ENCODE results near the gene DNAJC6. TPM values are rescaled to one million over a fixed set of nuclear protein-coding genes. Genes with fewer than 3 reads are reported as not detected.

DNAJC6 gene
- total RNA-seq, 1 experiment from 2014 or later, result 15.6 TPM

DNA sequence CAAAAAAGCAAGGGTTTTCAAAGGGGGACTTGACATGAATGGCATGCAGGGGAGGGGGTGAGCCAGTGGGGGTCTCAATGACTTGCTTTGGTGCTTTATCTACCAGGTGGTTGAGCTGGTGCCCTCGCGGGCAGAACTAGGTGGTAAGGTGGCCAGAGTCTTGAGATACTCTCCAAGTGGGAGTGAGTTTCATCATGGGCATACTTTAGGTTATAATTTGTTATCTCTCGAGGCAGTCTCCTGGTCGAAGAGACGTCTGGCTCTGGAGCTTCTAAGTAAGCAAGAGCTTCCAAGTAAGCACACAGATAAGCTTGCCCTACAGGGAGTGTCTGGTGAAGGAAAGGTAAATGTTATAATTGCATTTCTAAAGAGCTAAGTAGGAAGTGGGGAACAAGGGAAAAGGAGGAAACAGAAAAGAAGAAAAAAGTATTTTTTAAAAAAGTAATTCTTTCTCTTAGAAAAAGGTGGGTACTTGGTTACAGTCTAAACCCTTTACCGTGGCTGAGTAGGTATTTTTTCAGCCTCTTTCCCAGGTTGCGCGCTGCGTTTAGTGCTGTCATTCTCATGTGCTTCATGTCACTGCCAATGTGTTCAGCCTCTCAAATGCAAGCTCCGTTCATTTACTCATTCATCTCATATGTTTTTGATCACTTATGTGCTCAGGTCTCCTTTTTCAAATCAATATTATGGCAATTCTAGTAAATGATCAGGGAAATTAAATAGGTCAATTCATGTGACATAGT, 31.6 kb upstream of the DNAJC6 start:
- H3K4me2 ChIP-seq, result no peak overlapping the region
- CTCF ChIA-PET, result no interaction called here
- no peaks in the 10 kb centered on the region for H3K27me3 ChIP-seq (ENCODE audit: insufficient read depth, low read depth)
- POLR2A ChIA-PET (ENCODE audit: unreplicated experiment), result interaction anchor here (0.6 kb wide), 1 partner anchor 1330 kb away, joined by 8 read pairs; no protein-coding TSS in a partner anchor
- H3K4me1 ChIP-seq (replicated peaks; ENCODE audit: insufficient read depth), result peaks cover 5% of the 10 kb centered on the region
- no TSS peak for BruUV-seq (replicated peaks)
- no peak overlapping the region for H3K4me3 ChIP-seq
- no peaks in the 10 kb centered on the region for H4K20me1 ChIP-seq (ENCODE audit: insufficient read depth)
- no peak overlapping the region for H2AFZ ChIP-seq
- no peaks in the 10 kb centered on the region for H3K36me3 ChIP-seq (ENCODE audit: low read depth)
- no peak overlapping the region for H3K27ac ChIP-seq
- H3K79me2 ChIP-seq (ENCODE audit: low read depth), result no peaks in the 10 kb centered on the region
- TF ChIP-seq CTCF (conservative IDR thresholded peaks at IDR 0.05) (no peak), EZH2 (IDR thresholded peaks at IDR 0.05; ENCODE audit: low read depth) (no peak)
- no peaks in the 10 kb centered on the region for H3F3A ChIP-seq (ENCODE audit: insufficient read depth, low read depth)
- DNase-seq, result no peak
- H3K9me3 ChIP-seq (ENCODE audit: insufficient read depth, low read depth), result no peaks in the 10 kb centered on the region
- intact Hi-C loops (cut with micrococcal nuclease; ENCODE audit: unreplicated experiment), result no loop called here
- H3K9me2 ChIP-seq (ENCODE audit: insufficient read depth), result no peaks in the 10 kb centered on the region

- no TSS peak for BruUV-seq (replicated peaks)
- no peak for TF ChIP-seq EZH2 (IDR thresholded peaks at IDR 0.05; ENCODE audit: low read depth)
- no peak for TF ChIP-seq CTCF (conservative IDR thresholded peaks at IDR 0.05)
- no peaks in the 10 kb centered on the region for H4K20me1 ChIP-seq (ENCODE audit: insufficient read depth)
- H2AFZ ChIP-seq, result no peak overlapping the region
- peaks cover 7% of the 10 kb centered on the region for H3K4me1 ChIP-seq (replicated peaks; ENCODE audit: insufficient read depth)
- no peaks in the 10 kb centered on the region for H3K27me3 ChIP-seq (ENCODE audit: insufficient read depth, low read depth)
- H3F3A ChIP-seq (ENCODE audit: insufficient read depth, low read depth), result no peaks in the 10 kb centered on the region
- H3K36me3 ChIP-seq (ENCODE audit: low read depth), result no peaks in the 10 kb centered on the region
- no peaks in the 10 kb centered on the region for H3K79me2 ChIP-seq (ENCODE audit: low read depth)
- H3K9me3 ChIP-seq (ENCODE audit: insufficient read depth, low read depth), result no peaks in the 10 kb centered on the region
- intact Hi-C loops (cut with micrococcal nuclease; ENCODE audit: unreplicated experiment), result no loop called here
- no peak overlapping the region for H3K27ac ChIP-seq
- ChIA-PET POLR2A (ENCODE audit: unreplicated experiment) (no interaction called here), CTCF (no interaction called here)
- no peak for DNase-seq
- no peaks in the 10 kb centered on the region for H3K9me2 ChIP-seq (ENCODE audit: insufficient read depth)
- no peak overlapping the region for H3K4me2 ChIP-seq
- H3K4me3 ChIP-seq, result no peak overlapping the region
These were observed 30.8 kb upstream of the DNAJC6 start for GRCh38 chr1:65278376-65279069.

GRCh38 chr1:65279070-65279779, 30.1 kb upstream of the DNAJC6 start:
- Histone ChIP-seq H3K27me3 (ENCODE audit: insufficient read depth, low read depth) (no peaks in the 10 kb centered on the region), H3K4me1 (replicated peaks; ENCODE audit: insufficient read depth) (peaks cover 7% of the 10 kb centered on the region), H2AFZ (no peak overlapping the region), H3K36me3 (ENCODE audit: low read depth) (no peaks in the 10 kb centered on the region), H4K20me1 (ENCODE audit: insufficient read depth) (no peaks in the 10 kb centered on the region), H3K9me3 (ENCODE audit: insufficient read depth, low read depth) (no peaks in the 10 kb centered on the region), H3K4me2 (no peak overlapping the region), H3K79me2 (ENCODE audit: low read depth) (no peaks in the 10 kb centered on the region), H3K4me3 (no peak overlapping the region), H3K27ac (no peak overlapping the region), H3F3A (ENCODE audit: insufficient read depth, low read depth) (no peaks in the 10 kb centered on the region), H3K9me2 (ENCODE audit: insufficient read depth) (no peaks in the 10 kb centered on the region)
- no peak for DNase-seq
- intact Hi-C loops (cut with micrococcal nuclease; ENCODE audit: unreplicated experiment), result no loop called here
- ChIA-PET CTCF (no interaction called here), POLR2A (ENCODE audit: unreplicated experiment) (no interaction called here)
- no peak for TF ChIP-seq CTCF (conservative IDR thresholded peaks at IDR 0.05)
- TF ChIP-seq EZH2 (IDR thresholded peaks at IDR 0.05; ENCODE audit: low read depth), result no peak
- BruUV-seq (replicated peaks), result no TSS peak
